HG03196 (cell line): ENCODE results near the gene ARSG.
A peak's percentile ranks its signal among the peaks of the same experiment; 100 is the strongest.
"Not testable (repeated sequence)": the region's sequence is repeated elsewhere in the genome, so short reads cannot be mapped to it uniquely, and the experiment has no call there.

Experiments
- ATAC-seq: cut with Tn5 transposase; IDR thresholded peaks from one replicate; pipeline ENCODE4 v1.9.1; 2021; ENCODE audit not compliant: unreplicated experiment

ARSG gene

DNA sequence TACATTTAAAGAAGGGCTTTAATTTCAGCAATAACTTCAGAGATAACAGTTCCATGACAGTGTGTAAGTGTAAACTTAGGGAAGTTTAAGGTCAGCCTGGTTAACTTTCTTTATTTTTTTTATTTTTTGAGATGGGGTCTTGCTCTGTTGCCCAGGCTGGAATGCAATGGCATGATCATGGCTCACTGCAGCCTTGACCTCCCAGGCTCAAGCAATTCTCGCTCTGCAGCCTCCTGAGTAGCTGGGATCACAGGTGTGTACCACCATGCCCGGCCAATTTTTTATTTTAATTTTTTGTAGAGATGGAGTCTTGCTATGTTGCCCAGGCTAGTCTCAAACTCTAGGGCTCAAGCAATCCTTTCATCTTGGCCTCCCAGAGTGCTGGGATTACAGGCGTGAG is 15.0 kb upstream of the ARSG start:
- ATAC-seq: not testable (repeated sequence)

DNA sequence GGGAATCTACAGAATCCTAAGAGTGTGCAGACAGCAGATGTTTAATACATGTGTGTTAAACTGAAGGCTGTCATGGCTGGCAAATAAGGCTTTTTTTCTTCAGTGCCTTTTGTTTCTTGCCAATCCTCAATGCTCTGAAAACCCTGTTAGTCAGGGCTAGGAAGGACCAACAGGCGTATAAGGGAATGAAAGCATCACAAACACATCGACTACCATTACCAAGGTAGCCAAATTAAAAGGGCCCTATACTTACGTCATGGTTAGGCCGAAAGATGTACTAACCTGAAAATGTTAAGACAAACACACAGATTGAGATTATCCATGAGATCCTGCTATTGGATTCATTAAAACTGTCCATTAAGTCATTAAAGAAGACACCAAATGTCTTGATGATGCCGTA is 13.5 kb upstream of the ARSG start:
- no peak for ATAC-seq

DNA sequence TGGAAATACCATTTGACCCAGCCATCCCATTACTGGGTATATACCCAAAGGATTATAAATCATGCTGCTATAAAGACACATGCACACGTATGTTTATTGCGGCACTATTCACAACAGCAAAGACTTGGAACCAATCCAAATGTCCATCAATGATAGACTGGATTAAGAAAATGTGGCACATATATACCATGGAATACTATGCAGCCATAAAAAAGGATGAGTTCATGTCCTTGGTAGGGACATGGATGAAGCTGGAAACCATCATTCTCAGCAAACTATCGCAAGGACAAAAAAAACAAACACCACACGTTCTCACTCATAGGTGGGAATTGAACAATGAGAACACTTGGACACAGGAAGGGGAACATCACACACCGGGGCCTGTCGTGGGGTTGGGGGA is 9.3 kb upstream of the ARSG start:
- not testable (repeated sequence) for ATAC-seq

DNA sequence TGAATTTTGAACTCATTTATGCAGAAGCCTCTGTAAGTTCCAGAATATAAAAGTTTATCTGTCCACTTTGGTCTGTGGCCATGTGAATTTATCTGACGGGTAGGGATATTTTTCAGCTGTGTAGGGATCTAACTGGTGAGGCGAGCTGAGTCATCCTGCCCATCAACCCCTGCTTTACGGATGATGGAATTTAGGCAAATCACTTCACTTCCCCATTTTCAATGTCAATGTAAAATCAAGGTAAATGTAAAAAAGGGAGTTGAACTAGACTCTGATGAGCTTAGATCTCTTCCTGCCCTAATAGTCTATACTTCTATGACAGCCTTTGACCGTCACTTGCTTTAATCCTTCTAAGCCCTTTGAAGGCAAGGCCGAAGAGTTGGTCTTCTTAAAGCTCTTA is 2.9 kb upstream of the ARSG start:
- ATAC-seq: no peak

DNA sequence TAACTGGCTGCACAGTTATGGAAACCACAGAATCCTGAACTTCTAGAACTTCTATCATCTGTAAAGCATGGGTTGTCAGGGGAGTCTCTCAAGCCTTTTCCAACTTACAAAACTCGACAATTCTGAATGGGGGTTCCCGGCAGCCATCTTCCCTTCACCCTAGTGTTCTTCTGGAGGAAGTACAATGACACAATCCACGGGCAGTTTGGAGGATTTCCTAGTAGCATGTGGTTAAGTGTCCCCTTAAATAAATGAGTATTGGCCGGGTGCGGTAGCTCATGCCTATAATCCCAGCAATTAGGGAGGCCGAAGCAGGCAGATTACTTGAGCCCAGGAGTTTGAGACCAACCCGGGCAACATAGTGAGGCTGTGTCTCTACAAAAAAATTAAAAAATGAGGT is 2.5 kb upstream of the ARSG start:
- ATAC-seq: no peak

DNA sequence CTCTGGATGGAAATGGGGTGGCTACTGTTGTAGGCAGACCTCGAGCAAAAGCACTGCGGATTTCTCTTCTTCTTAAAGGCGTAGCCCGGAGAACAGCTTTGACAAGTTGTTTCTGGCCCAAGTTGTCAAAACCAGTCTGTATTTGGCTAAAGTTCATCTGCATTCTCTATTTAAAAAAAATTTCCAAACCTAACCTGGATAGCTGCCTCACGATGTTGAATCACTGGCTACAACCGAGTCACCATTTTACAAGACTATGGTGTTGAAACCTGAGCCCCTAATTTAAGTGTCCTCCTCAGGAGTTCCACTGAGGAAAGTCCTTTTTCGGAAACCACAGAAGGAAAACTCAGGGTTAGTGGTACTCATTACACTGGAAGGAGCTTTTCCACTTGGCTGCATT is 1.8 kb upstream of the ARSG start:
- no peak for ATAC-seq

DNA sequence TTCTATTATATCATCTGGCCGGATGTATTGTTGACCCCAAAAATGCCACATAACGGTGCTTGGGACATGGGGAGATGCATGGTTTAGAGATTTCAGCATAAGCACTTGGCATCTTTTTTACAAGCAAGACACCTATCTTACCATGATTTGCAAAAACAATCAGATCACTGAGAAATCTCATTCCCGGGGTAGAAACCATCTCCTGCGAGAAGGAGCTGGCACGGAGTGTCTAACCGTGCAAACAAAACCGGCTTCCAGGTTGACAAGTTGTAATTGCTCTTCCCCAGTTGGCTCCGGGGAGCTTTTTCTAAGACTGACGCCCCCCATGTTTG is 1.4 kb upstream of the ARSG start:
- ATAC-seq: no peak

DNA sequence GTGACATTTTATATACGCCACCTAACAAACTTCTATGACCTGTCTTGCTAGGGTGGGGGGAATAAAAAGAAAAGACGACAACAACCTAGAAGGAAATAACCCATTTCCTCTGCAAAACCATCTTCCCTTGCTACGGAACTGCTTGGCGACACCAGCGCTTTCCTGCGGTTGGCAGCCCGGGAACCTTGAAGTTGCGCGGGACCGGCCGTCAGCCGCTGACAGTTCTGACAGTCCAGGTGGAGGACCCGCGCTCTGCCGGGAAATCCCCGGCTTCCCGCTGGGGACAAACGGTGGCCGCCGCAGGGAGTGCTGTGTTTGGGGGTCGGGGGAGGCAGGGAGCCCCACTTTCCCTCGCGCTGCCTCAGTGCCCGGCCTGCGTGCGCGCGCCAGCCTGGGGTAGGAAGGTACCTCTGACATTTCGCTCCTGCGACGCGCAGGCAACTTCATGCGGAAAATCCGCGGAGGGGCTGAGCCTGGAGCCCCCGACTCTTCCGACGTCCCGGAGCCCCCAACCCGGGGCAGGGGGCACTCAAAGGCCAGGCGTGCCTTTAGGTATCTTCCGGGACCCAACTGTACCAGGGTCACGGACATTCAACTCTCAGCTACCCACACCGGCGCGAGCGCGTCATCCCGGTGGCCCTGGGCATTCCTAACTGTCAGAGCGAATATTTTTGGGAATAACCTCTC is 884 bp upstream of the ARSG start:
- ATAC-seq: no peak

DNA sequence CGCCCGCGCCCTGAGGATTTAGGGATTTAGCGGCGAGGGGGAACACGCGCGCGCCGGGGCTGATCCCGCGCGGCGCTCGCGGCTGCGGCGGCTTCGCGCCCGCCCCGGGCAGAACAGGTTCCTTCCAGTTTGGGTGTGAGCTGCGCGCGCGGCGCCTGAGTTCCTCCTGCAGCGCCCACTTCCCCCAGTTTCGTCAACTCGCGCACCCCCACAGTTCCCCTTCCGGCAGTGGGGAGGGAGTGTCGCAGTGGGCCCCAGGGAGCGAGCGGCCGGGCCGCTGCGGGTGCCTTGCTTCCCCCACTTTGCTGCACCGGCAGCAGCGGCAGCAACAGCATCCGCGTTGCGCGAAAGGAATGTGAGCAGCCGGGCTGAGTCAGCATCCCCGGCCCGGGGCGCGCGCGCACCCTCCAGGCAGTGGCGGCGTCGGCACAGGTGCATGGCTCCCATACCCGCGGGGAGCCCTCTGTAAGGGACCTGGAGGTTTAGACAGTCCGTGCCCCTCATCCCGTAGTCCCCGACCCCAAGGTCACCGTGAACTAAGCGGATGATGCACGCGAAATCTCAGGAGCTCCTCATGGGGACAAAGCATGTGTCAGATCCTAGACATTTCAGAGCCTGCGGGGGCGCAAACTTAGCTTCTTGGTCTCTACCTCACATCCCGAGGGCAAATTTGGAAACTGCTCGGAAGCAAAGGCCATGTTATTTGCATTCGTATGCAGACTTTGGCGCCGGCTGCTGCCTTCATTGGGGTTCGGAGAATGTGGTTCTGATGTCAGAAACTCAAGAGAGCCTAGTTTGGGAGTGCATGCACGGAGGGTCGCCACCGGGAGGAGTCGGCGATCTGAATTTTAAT is 767 bp downstream of the ARSG start:
- ATAC-seq: peak; percentile 49

DNA sequence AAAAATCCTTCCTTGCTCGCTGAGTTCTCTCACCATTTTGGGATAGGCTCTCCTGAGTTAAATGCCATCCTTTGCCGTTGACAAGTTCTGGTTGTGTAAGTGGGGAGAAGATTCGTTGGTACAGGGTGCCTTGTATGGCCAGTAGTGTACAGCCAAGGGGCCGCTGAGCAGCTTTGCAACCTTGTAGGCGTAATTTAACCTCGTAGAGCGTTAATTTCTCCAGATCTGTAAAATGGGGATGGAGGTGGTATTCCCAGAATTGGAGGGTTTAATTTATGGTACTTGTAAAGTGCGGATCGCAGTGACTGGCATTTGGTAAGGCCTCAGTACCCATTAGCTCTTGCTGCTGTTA is 1.4 kb downstream of the ARSG start:
- ATAC-seq: no peak

DNA sequence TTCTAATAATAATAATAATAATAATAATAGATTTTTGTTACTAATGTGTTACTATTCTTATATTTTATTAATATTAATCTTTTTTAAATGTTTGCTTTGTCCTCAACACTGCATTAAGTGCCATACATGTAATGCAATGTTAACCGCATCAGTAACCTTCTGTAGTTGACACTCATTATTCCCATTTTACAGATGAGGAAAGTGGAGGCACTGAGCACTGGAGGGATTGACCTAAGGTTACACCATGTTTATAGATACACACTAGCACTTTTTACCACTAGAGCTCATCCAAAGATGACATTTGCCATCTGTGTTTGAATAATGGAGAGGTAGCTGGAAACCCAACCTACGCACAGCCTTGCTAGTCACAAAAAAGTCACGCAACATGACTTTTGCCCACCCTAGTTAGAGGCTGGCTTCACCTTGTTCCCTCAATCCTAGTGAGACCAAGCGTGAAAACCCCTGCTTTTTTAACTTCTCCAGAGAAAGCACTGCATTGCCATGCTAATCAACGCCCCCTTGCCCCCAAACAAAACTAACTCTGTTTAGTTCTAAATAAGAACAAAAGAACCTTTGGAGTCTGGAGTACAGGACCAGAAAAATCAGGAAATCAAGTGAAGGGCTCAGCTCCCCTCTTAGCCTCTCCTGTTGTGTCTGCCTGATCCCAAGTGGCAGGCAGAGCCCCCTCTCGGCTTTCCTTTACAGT is 2.3 kb downstream of the ARSG start:
- ATAC-seq: no peak

DNA sequence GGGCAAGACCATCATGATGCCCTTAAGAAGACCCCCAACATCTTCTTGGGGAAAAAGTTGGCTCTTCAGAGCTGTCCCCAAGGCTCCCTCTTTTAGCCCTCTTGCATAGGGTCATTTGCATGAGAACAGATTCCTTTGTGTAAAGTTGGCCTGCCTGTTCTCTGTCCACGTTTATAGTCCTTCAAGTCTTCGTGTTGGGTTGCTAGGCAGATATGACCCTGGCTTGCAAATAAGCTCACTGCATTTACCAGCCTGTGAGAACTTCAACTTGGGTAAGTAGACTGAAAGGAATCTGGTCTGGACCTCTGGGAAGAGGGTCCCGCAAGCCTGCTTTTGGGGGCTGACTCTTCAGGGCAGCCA is 2.9 kb downstream of the ARSG start:
- no peak for ATAC-seq

DNA sequence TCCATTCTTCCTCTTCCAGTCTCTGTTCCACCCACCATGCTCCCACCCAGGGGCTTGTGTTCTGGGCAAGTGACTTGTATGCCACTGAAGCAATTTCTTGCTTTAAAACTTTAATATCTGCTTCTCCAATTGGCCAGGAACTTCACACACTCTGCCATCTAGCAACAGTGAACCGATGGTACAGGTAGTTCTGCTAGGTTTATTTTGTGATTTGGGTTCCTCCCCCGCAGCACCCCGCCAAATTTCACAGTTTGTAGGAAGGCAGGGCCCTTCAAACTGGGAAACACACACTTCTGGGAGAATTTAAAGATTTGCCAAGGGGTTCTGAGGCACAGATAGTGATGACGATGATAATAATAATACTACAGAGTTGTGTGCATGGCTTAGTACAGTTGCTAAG is 3.3 kb downstream of the ARSG start:
- no peak for ATAC-seq

DNA sequence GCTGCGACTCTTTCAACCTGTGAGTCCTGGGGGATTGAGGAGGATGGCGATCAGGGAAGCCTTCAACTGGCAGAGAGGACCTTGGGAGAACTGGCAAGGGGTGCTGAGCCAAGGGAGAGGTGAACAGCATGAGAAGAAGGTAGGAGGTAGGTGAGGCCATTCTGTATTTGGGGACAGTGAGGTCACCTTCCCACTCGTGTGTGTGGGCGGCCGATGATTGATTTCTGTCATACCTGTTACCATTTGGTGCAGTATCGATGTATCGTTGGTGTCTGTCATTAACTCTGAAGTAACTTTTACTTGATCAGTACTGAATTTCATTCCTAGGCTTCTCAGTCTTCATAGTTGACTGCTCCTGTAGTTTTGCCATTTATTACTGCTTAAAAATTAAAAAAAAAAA is 3.8 kb downstream of the ARSG start:
- ATAC-seq: no peak

DNA sequence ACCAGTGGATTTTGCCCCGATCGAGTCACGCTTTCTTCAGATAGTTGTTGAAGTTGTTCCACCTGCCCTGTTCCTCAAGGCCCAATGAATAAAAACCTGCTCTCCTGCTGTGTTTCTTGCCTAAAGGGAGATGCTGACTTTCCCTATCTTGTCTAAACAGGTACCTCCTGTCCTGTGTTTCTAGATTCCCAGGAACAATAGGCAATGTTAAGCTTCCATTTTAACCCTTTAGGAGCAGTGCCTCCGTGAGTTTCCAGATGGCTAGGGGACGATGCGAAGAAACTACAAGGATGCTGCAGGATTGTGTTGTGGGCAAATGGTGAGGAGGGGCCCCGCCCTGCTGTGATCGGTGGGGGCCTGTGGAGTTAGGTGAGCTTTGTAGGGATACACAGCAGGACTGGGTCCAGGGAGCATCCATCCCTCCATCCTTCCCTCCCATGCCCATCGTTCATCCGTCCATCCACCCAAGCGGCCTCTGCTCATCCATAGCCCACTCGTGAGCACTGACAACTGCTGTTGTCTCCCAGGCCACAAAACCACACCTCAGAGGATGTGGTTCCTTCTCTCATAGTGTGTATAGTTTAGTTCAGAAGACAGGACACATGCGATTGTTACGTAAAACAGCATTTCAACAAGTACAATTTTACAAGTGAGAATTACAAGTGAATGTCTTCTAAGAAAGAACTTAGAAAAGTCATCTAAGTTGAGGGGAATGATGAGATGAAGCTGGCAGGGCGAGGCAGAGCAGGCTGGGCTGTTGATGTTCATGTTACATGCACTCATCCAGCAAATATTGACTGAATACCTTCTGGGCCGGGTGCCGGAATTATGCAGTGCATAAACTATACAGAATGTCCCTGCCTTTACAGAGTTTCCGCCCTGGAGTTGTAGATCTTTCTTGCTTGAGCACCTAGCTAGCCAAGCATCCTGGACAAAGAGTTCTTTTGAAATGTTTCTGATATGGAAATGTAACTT is 5.2 kb downstream of the ARSG start:
- ATAC-seq: no peak

DNA sequence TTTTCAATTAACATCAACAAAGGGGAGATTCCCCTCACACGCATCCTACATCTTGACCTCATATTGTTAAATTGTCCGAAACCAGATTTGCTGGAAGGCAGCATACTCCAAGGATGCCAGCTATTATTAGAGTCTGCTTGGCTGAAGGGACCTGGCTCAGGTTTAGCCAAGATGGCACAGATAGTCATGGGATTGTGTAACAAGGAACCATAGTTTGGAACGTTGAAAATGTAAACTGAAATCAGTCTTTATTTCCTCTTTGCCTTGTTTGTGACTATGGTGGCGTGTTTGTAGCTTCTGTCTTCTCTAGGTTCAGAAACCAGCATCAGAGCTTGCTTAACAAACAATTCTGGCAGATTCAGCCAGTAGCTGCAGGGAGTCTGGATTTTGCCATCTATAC is 5.9 kb downstream of the ARSG start:
- no peak for ATAC-seq

DNA sequence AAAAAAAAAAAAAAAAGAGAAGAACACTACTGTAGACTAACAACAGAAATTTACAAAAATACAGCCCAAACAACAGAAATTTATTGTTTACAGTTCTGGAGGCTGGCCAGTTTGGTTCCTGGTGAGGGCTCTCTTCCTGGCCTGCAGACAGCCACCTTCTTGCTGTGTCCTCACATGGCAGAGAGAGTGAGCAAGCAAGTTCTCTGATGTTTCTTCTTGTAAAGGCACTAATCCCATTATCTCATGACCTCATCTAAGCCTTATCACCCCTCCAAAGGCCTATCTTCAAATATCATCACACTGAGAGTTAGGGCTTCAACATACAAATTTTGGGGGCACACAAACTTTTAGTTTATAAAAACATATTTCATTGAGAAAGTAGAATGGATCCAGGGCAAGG is 7.3 kb downstream of the ARSG start:
- ATAC-seq: no peak

DNA sequence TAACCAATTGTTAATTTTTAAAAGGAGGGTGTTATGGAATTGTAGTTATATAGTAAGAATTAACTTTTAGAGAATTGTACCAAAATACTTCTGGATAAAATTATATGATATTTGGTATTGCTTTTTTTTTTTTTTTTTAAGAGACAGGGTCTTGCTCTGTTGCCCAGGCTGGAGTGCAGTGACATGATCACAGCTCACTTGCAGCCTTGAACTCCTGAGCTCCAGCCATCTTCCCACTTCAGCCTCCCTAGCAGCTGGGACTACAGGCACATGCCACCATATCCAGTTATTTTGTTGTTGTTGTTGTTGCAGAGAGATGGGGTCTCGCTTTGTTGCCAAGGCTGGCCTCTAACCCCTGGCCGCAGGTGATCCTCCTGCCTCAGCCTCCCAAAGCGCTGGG is 8.5 kb downstream of the ARSG start:
- ATAC-seq: no peak

DNA sequence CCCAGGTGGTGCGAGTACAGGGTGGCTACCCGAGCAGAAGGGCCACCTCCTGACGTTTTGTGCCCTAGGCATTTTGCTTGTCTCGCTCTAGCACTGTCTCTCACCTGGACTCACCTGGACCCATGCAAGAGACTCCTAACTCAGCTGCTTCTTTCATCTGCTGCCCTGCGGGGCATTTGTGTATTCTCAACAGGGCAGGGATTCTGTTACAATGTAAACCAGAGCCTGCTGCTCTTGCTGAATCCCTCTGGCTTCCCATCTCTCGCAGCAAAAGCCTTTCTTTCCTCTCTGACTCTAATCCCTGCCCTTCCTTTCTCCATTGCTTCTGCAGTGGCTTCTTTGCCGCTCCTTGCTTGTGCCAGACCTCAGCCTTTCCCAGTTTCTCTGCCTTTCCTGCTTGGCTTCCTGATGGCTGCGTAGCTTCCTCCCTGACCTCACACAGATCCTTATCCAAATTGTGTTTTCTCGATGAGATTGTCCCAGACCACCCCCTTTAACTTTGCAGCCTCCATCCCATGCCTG is 10.2 kb downstream of the ARSG start:
- no peak for ATAC-seq

DNA sequence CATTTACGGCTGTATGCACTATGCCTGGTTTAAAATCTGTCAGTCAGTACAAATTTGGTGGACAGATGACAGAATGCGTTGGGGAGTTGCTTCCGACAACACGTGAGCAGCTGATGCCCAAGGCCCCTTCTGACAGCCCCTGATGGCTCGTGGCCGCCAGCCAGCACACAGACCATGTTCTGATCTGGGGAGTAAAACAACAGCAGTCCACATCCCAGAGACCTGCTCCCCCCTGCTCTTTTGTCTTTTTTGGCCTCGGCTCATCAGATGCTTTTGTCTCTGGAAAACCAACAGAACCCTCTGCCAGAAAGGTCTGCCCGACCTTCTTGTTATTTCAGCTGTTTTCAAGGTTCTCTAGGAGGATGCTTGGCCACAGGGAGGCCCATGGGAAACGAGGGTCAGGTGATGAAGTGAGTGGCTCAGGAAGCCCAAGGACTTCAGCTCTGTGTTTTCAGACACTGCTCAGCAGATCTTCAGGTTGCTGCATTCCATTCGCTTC is 10.8 kb downstream of the ARSG start:
- ATAC-seq: no peak

DNA sequence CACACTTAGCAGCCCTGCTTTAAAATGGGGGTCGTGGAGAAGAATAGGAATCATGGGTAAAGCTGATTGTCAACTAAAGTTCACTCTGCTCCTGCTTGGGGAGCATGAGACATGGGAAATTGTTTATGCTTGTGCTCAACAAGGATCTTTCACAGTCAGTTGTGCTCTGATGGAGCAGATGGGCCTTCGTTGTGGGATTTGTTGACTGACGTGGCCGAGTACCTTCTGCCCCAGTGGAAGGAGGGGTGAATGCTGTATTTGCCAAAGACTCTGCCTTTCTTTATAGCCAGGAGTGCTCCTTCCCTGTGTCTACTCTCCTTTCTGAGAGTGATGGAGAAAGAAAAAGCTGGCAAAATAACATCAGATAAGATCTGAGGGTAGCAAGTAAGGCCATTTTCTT is 11.4 kb downstream of the ARSG start:
- no peak for ATAC-seq
